HL-60 (cell line): ENCODE measurements around the gene DISP3.

Experiments
- DNase-seq, 2 experiments: peaks; one replicate each; pipeline ENCODE4 v3.0.0-alpha.2; 2010 to 2020; ENCODE audit warnings: low read depth in 1 of 2, low spot score in 1 of 2
- H3K27ac ChIP-seq: fragments of 250-450 bp; sonication (Bioruptor Pico); replicated peaks from 2 replicates; pipeline ENCODE4 v1.5.1; 2020; ENCODE audit warnings: mild to moderate bottlenecking, moderate library complexity
- H3K27me3 ChIP-seq: fragments of 250-450 bp; sonication (Bioruptor Pico); 2 replicates; pipeline ENCODE4 v1.5.1; 2021; ENCODE audit warnings: mild to moderate bottlenecking, moderate library complexity; ENCODE audit not compliant: insufficient read depth, poor library complexity, severe bottlenecking
- H3K4me3 ChIP-seq: replicated peaks from 2 replicates; pipeline ENCODE4 v1.5.1; 2011; ENCODE audit warnings: mild to moderate bottlenecking, control low read depth, low read length; ENCODE audit not compliant: insufficient read depth
- GABPA ChIP-seq: IDR thresholded peaks from 2 replicates; pipeline ENCODE4 v1.6.1; 2012; ENCODE audit warnings: low read depth
- POLR2AphosphoS5 ChIP-seq: IDR thresholded peaks from 2 replicates; pipeline ENCODE4 v1.6.1; 2012; ENCODE audit warnings: low read depth
- SPI1 ChIP-seq: IDR thresholded peaks from 2 replicates; pipeline ENCODE4 v1.6.1; 2012; ENCODE audit warnings: low read depth, mild to moderate bottlenecking, borderline replicate concordance
- TF ChIP-seq, protein P1 (sequence below): IDR thresholded peaks from 2 replicates; pipeline ENCODE4 v1.6.1; 2012; ENCODE audit warnings: low read depth; ENCODE audit not compliant: insufficient replicate concordance
- TF ChIP-seq, protein P2 (sequence below): IDR thresholded peaks from one replicate; pipeline ENCODE4 v1.5.1; 2011; ENCODE audit warnings: low read length, control low read depth, inconsistent platforms; ENCODE audit not compliant: insufficient read depth

DISP3 gene

DNA sequence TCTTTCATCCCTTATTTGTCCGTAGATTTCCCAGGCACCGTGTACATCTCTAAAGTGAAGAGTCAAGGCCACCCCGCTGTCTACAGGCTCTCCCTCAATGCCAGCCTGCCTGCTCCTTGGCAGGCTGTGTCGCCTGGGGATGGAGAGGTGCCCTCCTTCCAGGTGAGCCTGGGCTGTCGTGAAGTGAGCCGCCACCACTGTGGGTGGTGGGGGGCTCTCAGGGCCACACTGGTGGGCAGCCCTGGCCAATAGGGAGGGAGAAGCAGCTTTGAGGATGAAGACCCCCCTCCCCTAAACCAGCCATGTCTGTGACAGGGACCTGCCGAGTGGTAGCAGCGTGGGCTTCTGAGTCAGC is 46.2 kb downstream of the DISP3 start:
- DNase-seq, result no peak
- TF ChIP-seq SPI1, result no peak
- TF ChIP-seq POLR2AphosphoS5, result no peak
- TF ChIP-seq GABPA, result no peak
- no peak overlapping the region for H3K4me3 ChIP-seq
- no peaks in the 10 kb centered on the region for H3K27me3 ChIP-seq
- H3K27ac ChIP-seq, result no peak overlapping the region

DNA sequence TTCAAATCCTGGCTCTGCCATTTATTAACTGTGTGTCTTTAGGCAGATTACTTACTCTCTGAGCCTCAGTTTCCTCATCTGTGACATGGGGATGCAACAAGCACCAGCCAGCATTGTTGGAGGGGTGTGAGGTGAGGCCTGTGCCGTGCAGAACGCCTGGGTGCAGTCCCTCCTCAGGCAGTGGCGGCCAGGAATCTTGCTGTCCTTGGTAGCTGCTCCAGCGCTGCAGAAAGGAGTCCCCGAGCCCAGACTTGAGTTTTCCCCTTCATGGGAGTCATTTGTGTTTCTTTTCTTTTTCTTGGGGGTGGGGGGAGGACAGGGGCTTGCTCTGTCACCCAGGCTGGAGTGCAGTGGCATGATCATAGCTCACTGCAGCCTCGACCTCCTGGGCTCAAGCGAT is 46.6 kb downstream of the DISP3 start:
- H3K27me3 ChIP-seq, result no peaks in the 10 kb centered on the region
- no peak overlapping the region for H3K4me3 ChIP-seq
- no peak for DNase-seq
- TF ChIP-seq, protein P1, sequence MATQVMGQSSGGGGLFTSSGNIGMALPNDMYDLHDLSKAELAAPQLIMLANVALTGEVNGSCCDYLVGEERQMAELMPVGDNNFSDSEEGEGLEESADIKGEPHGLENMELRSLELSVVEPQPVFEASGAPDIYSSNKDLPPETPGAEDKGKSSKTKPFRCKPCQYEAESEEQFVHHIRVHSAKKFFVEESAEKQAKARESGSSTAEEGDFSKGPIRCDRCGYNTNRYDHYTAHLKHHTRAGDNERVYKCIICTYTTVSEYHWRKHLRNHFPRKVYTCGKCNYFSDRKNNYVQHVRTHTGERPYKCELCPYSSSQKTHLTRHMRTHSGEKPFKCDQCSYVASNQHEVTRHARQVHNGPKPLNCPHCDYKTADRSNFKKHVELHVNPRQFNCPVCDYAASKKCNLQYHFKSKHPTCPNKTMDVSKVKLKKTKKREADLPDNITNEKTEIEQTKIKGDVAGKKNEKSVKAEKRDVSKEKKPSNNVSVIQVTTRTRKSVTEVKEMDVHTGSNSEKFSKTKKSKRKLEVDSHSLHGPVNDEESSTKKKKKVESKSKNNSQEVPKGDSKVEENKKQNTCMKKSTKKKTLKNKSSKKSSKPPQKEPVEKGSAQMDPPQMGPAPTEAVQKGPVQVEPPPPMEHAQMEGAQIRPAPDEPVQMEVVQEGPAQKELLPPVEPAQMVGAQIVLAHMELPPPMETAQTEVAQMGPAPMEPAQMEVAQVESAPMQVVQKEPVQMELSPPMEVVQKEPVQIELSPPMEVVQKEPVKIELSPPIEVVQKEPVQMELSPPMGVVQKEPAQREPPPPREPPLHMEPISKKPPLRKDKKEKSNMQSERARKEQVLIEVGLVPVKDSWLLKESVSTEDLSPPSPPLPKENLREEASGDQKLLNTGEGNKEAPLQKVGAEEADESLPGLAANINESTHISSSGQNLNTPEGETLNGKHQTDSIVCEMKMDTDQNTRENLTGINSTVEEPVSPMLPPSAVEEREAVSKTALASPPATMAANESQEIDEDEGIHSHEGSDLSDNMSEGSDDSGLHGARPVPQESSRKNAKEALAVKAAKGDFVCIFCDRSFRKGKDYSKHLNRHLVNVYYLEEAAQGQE, result no peak
- TF ChIP-seq, protein P2, sequence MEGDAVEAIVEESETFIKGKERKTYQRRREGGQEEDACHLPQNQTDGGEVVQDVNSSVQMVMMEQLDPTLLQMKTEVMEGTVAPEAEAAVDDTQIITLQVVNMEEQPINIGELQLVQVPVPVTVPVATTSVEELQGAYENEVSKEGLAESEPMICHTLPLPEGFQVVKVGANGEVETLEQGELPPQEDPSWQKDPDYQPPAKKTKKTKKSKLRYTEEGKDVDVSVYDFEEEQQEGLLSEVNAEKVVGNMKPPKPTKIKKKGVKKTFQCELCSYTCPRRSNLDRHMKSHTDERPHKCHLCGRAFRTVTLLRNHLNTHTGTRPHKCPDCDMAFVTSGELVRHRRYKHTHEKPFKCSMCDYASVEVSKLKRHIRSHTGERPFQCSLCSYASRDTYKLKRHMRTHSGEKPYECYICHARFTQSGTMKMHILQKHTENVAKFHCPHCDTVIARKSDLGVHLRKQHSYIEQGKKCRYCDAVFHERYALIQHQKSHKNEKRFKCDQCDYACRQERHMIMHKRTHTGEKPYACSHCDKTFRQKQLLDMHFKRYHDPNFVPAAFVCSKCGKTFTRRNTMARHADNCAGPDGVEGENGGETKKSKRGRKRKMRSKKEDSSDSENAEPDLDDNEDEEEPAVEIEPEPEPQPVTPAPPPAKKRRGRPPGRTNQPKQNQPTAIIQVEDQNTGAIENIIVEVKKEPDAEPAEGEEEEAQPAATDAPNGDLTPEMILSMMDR, result no peak
- TF ChIP-seq POLR2AphosphoS5 (no peak), GABPA (no peak), SPI1 (no peak)
- no peak overlapping the region for H3K27ac ChIP-seq

DNA sequence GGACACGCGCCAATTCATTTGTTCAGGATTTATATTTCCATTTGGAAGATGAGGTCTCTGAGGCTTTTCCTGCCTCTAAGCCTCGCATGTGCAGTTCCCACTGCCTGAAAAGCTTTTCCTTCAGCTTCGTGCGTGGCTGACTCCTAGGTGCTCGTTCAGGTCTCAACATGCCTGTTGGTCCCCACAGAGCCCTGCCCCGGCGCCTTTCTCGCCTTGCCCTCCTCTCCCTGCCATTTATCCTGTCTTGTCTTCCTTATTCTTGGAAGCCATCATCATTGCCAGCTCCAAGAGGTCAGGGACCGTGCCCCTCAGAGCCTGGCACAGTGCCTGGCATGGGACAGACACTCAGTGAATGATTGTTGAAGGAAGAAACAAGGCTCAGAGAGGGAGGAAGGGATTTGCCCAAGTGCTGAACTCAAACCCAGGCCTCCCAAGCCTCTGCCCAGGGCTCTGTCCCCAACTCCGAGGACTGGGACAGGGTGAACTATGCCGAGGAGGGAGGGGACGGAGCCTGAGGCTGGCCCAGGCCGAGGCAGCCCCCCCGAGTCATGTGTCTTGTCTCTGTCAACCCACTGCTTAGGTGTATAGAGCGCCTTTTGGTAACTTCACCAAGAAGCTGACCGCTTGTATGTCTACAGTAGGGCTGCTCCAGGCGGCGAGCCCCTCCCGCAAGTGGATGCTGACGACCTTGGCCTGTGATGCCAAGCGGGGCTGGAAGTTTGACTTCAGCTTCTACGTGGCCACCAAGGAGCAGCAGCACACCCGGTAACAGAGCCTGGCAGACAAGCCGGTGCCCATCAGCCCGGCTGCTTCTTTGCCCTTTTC is 47.3 kb downstream of the DISP3 start:
- Histone ChIP-seq H3K4me3 (no peak overlapping the region), H3K27me3 (no peaks in the 10 kb centered on the region), H3K27ac (no peak overlapping the region)
- DNase-seq, result no peak
- TF ChIP-seq, protein P2, result no peak
- no peak for TF ChIP-seq SPI1
- TF ChIP-seq, protein P1, result no peak
- no peak for TF ChIP-seq GABPA
- no peak for TF ChIP-seq POLR2AphosphoS5

DNA sequence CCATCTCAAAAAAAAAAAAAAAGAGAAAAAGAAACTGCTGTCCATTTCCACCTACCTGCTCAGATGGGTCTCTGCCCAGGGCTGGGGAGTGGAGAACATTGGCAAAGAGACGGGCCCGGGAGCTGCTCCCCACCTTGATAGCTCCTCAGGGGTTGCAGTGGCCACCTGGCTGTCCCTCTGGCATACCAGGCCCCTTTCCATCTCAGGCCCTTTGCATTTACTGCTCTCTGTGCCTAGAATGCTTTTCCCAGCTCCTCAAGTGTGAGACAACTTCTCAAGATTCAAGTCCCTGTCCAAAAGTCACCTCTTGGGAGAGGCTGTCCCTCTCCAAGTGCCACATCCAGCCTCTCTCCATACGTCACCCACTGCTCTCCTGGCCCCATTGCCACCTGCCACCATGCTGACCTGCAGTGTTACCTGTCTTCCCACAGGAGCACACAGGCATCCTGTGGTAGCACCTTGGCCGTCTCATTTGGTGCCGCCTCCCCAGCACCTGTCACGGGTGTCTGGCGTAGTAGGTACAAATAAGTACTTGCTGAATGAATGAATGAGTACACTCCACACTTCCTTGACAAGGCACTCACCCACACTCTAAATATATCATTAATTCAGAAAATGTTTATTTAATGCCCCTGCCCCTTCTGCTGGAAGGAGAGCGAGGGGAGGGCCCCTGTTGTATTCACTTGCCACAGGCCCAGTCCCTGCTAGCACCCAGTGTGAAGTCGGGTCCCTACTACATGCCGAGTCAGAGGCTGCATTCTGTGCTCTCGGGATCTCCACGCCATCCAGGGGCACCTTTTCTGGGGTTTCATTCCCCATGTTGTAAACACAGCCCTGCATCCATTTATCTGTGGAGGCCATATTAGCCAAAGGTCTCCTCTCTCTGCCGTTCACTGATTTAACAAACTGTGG is 48.8 kb downstream of the DISP3 start:
- H3K4me3 ChIP-seq, result no peak overlapping the region
- H3K27me3 ChIP-seq, result no peaks in the 10 kb centered on the region
- H3K27ac ChIP-seq, result no peak overlapping the region
- DNase-seq, result no peak
- TF ChIP-seq, protein P1, result no peak
- TF ChIP-seq POLR2AphosphoS5 (no peak), GABPA (no peak), SPI1 (no peak)
- TF ChIP-seq, protein P2, result no peak
